ENCODE measurements around the gene PROCR.
"Not testable (repeated sequence)": the region's sequence is repeated elsewhere in the genome, so short reads cannot be mapped to it uniquely, and the experiment has no call there.

PROCR gene

GRCh38 chr20:35192118-35192872 lies 20.4 kb downstream of the PROCR start:
- no peak for DNase-seq (ENCODE audit: low spot score)
- no peak for FAIRE-seq

DNA sequence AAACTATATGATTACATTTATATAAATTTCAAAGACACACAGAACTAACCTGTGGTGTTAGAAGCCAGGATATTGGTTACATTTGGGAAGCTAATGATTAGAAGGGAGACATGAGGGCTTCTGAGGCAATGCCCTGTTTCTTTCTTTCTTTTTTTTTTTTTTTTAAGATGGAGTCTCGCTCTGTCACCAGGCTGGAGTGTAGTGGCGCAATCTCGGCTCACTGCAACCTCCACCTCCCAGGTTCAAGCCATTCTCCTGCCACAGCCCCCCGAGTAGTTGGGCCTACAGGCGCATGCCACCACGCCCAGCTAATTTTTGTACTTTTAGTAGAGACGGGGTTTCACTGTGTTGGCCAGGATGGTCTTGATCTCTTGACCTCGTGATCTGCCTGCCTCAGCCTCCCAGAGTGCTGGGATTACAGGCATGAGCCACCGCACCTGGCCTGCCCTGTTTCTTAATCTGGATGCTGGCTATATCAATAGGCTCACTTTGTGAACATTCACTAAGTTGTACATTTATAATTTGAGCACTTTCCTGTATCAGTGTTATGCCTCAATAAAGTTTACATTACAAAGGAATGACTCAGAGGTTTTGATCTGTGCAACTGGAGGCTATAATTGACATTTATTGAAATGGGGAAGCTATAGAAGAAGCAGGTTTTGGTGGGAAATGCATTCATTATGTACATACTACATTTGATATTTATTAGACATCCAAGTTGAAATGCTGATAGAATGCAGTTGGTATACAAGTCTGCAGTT lies 21.3 kb downstream of the PROCR start:
- not testable (repeated sequence) for FAIRE-seq; DNase-seq (ENCODE audit: low spot score)

- DNase-seq (ENCODE audit: low spot score) (no peak), FAIRE-seq (no peak)
Observed at GRCh38 chr20:35196313-35196712, 24.4 kb downstream of the PROCR start.

GRCh38 chr20:35199740-35200139 lies 27.9 kb downstream of the PROCR start:
- no peak for FAIRE-seq
- no peak for DNase-seq (ENCODE audit: low spot score)

DNA sequence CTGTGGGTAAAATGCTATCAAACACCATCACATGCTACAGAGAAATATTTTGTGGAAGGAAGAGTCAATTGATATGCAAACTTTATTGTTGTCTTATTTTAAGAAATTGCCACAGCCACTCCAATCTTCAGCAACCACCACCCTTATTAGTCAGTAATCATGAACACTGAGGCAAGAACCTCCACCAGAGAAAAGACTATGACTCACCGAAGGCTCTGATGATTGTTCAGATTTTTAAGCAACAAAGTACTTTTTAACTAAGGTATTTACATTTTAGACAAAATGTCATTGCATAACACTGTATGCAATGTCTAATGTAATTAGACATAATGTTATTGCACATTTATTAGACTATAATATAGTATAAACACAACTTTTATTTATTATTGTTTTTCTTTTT lies 28.4 kb downstream of the PROCR start:
- FAIRE-seq = no peak
- DNase-seq (ENCODE audit: low spot score) = no peak

DNA sequence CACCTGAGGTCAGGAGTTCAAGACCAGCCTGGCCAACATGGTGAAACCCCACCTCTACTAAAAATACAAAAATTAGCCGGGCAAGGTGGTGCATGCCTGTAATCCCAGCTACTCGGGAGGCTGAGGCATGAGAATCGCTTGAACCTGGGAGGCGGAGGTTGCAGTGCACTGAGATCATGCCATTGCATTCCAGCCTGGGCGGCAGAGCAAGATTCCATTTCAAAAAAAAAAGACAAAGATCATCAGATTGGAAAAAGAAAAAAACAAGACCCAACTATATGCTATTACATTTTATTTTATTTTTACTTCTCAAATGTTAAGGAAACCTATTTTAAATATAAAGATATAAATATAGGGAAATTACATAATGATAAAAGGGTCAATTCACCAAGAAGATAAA lies 29.6 kb downstream of the PROCR start:
- FAIRE-seq = not testable (repeated sequence)

DNA sequence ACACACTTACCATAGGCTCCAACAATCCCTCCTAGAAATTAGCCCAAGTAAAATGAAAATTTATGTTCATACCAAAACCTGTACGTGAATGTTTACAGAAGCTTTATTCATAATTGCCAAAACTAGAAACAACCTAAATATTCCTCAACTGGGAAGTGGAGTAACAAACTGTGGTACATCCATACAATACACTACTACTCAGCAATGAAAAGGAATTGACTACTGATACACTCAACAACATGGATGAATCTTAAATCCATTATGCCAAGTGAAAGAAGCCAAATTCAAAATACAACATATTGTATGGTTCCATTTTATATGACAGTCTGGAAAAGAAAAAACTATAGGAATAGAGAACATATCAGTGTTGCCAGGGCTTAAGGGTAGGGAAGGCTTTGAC lies 34.9 kb downstream of the PROCR start:
- no peak for FAIRE-seq

More for the DNA sequence above, 29.6 kb downstream of the PROCR start:
- DNase-seq (ENCODE audit: low spot score) = not testable (repeated sequence)

GRCh38 chr20:35207950-35208611 lies 36.2 kb downstream of the PROCR start:
- FAIRE-seq (no peak), DNase-seq (ENCODE audit: low spot score) (peak; percentile 72)

More for the DNA sequence above, 34.9 kb downstream of the PROCR start:
- no peak for DNase-seq (ENCODE audit: low spot score)

DNA sequence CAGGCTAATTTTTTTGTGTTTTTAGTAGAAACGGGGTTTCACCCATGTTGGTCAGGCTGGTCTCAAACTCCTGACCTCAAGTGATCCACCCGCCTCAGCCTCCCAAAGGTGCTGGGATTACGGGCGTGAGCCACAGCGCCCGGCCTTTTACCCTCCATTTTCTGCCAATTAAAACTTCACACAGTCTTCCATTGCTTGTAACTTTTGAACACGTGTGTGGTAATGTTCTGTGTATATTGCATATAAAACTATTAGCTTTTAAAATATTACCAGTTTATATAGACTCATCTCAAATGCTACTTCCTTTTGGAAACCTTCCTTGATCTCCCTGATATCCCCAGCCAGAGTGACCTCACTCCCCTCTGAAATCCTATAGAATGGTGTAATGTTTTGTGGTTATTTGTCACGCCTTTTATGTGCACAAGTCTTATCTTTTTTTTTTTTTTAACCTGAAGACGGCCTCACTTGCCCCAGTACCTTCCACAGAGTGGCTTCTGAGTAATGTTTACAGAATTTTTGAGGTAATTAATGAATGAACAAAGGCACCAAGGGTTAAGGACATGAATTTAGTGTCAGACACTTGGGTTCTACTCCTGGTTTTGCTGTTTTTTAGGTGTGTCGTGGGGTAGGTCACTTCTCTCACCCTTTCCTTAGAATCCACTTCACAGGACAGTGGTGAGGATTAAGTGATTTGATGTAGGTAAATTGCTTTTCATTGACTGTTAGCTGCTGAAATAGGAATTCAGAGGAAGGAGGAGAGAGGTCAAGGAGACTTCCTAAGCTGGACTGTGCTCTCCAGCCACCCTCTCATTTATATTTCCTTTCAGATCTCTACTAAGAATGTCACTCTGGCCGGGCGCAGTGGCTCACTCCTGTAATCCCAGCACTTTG lies 43.4 kb downstream of the PROCR start:
- no peak for FAIRE-seq
- DNase-seq (ENCODE audit: low spot score) = peak; percentile 86

DNA sequence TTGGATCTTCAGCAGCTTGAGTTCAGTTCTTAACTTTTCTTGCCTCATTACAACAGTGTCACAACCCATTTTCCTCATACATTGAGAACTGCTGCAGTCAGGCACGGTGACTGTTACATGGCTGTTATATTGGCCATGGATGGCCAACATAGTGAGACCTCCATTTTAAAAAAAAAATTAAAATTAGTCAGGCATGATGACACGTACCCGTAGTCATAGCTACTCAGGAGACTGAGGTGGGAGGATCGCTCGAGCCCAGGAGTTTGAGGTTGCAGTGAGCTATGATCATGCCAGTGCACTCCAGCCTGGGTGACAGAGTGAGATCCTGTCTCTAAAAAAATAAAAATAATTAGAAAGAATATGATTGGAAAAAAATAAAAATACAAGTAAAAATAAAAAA lies 44.7 kb downstream of the PROCR start:
- DNase-seq (ENCODE audit: low spot score) (no peak), FAIRE-seq (peak; percentile 37)

GRCh38 chr20:35223941-35224340 lies 52.1 kb downstream of the PROCR start:
- DNase-seq (ENCODE audit: low spot score) (no peak), FAIRE-seq (no peak)

DNA sequence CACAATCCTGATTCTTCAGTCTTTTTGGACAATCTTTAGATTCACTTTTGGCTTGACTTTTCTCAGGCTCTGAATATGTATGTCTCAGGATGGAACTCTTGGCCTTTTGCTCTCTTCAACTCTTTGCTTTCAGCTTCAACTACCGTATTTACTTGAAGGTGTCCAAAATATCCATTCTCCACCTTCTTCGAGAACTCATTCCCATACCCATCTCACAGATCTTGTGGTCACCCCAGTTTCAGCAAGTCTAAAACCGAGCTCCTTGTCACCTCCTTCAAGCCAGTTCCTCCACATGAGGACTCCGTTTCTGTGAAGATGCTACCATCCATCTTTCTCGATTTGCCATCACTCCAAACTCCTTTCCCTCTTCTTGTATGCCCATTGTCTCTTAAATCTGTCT lies 52.7 kb downstream of the PROCR start:
- DNase-seq (ENCODE audit: low spot score) = no peak
- no peak for FAIRE-seq

DNA sequence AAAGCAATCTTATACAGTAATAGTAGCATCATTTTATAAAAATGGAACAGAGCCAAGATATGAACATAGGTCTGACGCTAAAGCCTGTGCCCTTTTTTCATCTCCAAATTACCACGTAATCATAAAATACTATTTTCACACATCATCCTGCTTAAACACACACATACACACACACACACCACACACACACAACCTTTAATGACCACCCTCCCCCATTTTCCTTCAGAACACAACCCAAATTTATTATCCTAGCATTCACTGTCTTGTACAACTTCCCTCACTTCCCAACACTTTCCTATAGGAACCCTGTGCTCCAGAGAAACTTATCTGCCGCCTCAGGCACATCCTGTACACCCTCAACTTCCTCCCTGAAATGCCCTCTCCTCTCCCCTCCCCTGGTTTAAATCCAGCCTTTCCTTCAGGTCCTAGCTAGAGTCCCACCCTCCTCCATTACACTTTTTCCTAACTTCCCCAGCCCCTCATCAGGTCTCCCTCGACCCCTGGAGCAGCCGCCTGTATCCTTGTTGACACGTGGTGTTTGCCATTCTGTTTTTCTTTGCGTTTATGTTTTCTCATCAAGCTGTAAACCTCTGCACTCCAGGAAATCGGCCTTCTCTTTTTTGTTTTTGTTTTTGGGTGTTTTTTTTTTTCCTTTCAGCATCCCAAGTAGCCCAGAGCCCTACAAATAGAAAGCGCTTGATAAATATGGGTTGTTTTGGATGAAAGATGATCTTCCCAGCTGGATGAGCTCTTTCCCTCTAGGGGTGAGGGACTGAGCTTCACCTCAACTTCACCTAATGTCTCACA lies 53.6 kb downstream of the PROCR start:
- FAIRE-seq = no peak
- no peak for DNase-seq (ENCODE audit: low spot score)

DNA sequence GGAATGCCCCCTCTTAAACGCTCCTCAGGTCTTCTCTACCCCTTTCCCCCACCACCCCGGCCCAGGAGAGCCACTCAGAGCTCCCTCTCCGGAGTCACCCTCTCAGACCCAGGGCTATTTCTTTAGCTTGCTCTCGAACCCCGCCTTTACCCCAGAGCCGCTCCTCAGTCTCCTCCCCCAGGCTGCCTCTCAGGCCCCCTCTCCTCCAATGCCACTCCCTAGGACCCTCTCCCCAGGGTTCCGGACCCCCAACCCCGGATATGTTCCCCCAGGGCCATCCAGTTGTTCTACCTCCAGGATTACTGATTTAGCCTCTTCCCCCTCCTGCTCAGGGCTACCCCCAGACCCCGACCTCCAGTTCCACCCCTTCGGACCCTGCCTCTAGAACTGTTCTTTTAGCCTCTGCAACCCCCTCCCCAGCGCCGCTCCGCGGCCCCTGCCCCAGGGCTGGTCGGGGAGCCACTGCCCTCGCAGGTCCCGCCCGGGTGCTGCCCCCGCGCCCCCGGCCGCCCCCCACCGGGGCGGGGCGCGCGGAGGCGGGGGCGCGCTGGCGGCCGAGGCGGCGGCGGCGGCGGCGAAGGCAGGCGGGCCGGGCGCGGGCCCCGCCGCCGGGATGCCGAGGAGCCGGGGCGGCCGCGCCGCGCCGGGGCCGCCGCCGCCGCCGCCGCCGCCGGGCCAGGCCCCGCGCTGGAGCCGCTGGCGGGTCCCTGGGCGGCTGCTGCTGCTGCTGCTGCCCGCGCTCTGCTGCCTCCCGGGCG lies 54.4 kb downstream of the PROCR start, which contains the start of gene MMP24:
TSS of gene MMP24 (plus strand) at position 565 of the 758 bp plus-strand sequence. CDS start at position 614, 49 bp downstream.
- no peak for FAIRE-seq
- DNase-seq (ENCODE audit: low spot score) = peak; percentile 44
